MCF 10A (cell line): ENCODE measurements around the gene DMKN. TPM values are rescaled to one million over a fixed set of nuclear protein-coding genes. Genes with fewer than 3 reads are reported as not detected.

Experiments used
- BruUV-seq: library from RNA; stranded (reverse); fragments of 400-500 nt; replicated peaks from 2 replicates; lab custom pipeline; 2021; lab: Mats Ljungman, UMichigan
- CTCF ChIA-PET: fragments of 300-600 bp; sonication (Branson Sonifier 250); formaldehyde crosslinking; extraction: SDS; loops from one replicate; lab custom pipeline; 2021; ENCODE audit warnings: antibody characterized with exemption, inconsistent platforms; lab: Yijun Ruan, JAX
- POLR2A ChIA-PET: fragments of 300-600, 350-650 bp; sonication (Branson Sonifier 250); formaldehyde crosslinking; extraction: SDS; loops from one replicate; lab custom pipeline; 2020; ENCODE audit warnings: antibody characterized with exemption, inconsistent platforms; lab: Yijun Ruan, JAX
- DNase-seq: peaks from one replicate; pipeline ENCODE4 v3.0.0-alpha.2; 2018; ENCODE audit not compliant: unreplicated experiment
- H3K27ac Mint-ChIP-seq: one replicate; pipeline ENCODE4 v1.8.0; 2022; ENCODE audit warnings: mild to moderate bottlenecking, low read depth, mixed read lengths; ENCODE audit not compliant: unreplicated experiment
- H3K27me3 Mint-ChIP-seq: one replicate; pipeline ENCODE4 v1.8.0; 2022; ENCODE audit warnings: mixed read lengths; ENCODE audit not compliant: insufficient read depth, unreplicated experiment
- H3K36me3 Mint-ChIP-seq: one replicate; pipeline ENCODE4 v1.8.0; 2022; ENCODE audit warnings: mild to moderate bottlenecking, moderate library complexity, mixed read lengths; ENCODE audit not compliant: insufficient read depth, unreplicated experiment
- H3K4me1 Mint-ChIP-seq: one replicate; pipeline ENCODE4 v1.8.0; 2022; ENCODE audit warnings: mixed read lengths; ENCODE audit not compliant: insufficient read depth, unreplicated experiment
- H3K4me3 Mint-ChIP-seq: one replicate; pipeline ENCODE4 v1.8.0; 2022; ENCODE audit warnings: mild to moderate bottlenecking, moderate library complexity, mixed read lengths; ENCODE audit not compliant: unreplicated experiment
- H3K9me3 Mint-ChIP-seq: one replicate; pipeline ENCODE4 v1.8.0; 2022; ENCODE audit warnings: mixed read lengths; ENCODE audit not compliant: unreplicated experiment
- CTCF ChIP-seq: fragments of 200-600 bp; IDR thresholded peaks from one replicate; pipeline ENCODE4 v1.8.0; 2022; ENCODE audit warnings: antibody characterized with exemption, mild to moderate bottlenecking; ENCODE audit not compliant: unreplicated experiment
- intact Hi-C: fragments of 100-400 bp; cut with micrococcal nuclease; formaldehyde crosslinking; loops from 2 replicates; pipeline ENCODE4 v1.14.1; 2022
- total RNA-seq: library from RNA; stranded (reverse); gene quantifications from 2 replicates; pipeline ENCODE4 v1.2.3, GENCODE V29; 2022

The DMKN gene
- total RNA-seq, 1 experiment from 2014 or later = 90.7 TPM

GRCh38 chr19:35493971-35494370, 19.5 kb downstream of the DMKN start:
- CTCF ChIA-PET = interaction anchor here (1.9 to 7.4 kb wide), 3 partner anchors 13 to 137 kb away, joined by 17 to 108 read pairs (median 20); partner anchors contain the start of gene FFAR3

GRCh38 chr19:35491836-35492360, 21.6 kb downstream of the DMKN start:
- intact Hi-C loops = no loop called here
- POLR2A ChIA-PET = interaction anchor here (0.6 to 1.4 kb wide), 3 partner anchors 17 to 181 kb away, joined by 4 read pairs; no protein-coding TSS in a partner anchor
- Mint-ChIP-seq H3K36me3 (no peaks in the 10 kb centered on the region), H3K9me3 (no peaks in the 10 kb centered on the region), H3K27me3 (peaks cover 62% of the 10 kb centered on the region), H3K4me1 (no peaks in the 10 kb centered on the region), H3K4me3 (no peak overlapping the region), H3K27ac (no peak overlapping the region)
- TF ChIP-seq CTCF = no peak
- CTCF ChIA-PET = interaction anchor here (0.5 to 7.4 kb wide), 5 partner anchors 15 to 636 kb away, joined by 3 to 108 read pairs (median 8); no protein-coding TSS in a partner anchor
- no TSS peak for BruUV-seq
- DNase-seq = no peak

More at GRCh38 chr19:35493971-35494370, 19.5 kb downstream of the DMKN start:
- POLR2A ChIA-PET = interaction anchor here (0.6 kb wide), 1 partner anchor 520 kb away, joined by 3 read pairs; the partner anchor contains the start of gene ALKBH6
- Mint-ChIP-seq H3K27me3 (peaks cover 41% of the 10 kb centered on the region), H3K36me3 (no peaks in the 10 kb centered on the region), H3K9me3 (no peaks in the 10 kb centered on the region), H3K4me3 (no peak overlapping the region), H3K4me1 (no peaks in the 10 kb centered on the region), H3K27ac (no peak overlapping the region)
- intact Hi-C loops = no loop called here
- no peak for TF ChIP-seq CTCF
- no peak for DNase-seq
- no TSS peak for BruUV-seq

- H3K4me3 Mint-ChIP-seq = no peak within 1 kb of the TSS
- BruUV-seq = no TSS peak
- no peaks in the 10 kb centered on the region for H3K9me3 Mint-ChIP-seq
- H3K36me3 Mint-ChIP-seq = no peaks in the 10 kb centered on the region
- H3K4me1 Mint-ChIP-seq = no peaks in the 10 kb centered on the region
- POLR2A ChIA-PET = interaction anchor here (1.3 kb wide), 1 partner anchor 183 kb away, joined by 4 read pairs; no protein-coding TSS in a partner anchor
- TF ChIP-seq CTCF = no peak
- no peak within 1 kb of the TSS for H3K27ac Mint-ChIP-seq
- intact Hi-C loops = no loop called here
- peaks cover 75% of the 10 kb centered on the region for H3K27me3 Mint-ChIP-seq
- CTCF ChIA-PET = interaction anchor here (2.4 kb wide), 1 partner anchor 21 kb away, joined by 9 read pairs; no protein-coding TSS in a partner anchor
- no peak for DNase-seq
Observed at GRCh38 chr19:35490364-35490763, 23.1 kb downstream of the DMKN start, which contains the start of gene KRTDAP. TSS of gene KRTDAP (minus strand) at chr19:35490464. CDS start at chr19:35490442, 22 bp downstream.

DNA sequence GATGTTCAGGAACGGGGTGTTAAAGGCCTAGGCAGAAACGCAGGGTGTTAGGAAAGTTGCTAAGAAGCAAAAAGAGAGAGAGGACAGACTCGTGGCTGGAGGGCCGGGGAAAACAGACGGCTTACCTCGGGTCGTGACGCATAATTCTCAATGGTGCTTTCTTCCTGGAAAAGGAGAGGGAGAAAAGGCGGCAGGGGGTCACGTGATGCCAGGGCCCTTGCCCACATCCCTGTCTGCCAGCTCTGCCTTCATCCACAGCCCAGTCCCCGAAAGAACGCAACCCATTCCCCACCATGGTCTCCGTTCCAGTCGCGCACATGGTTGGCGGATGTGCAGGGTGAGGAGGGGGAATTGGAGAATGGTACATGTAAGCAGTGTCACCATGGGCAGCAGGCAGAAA, 24.8 kb downstream of the DMKN start:
- intact Hi-C loops = no loop called here
- peaks cover 75% of the 10 kb centered on the region for H3K27me3 Mint-ChIP-seq
- no peaks in the 10 kb centered on the region for H3K36me3 Mint-ChIP-seq
- no peaks in the 10 kb centered on the region for H3K9me3 Mint-ChIP-seq
- no peak overlapping the region for H3K27ac Mint-ChIP-seq
- POLR2A ChIA-PET = no interaction called here
- CTCF ChIA-PET = interaction anchor here (0.9 to 1.2 kb wide), 2 partner anchors 26 to 136 kb away, joined by 4 to 5 read pairs; no protein-coding TSS in a partner anchor
- H3K4me3 Mint-ChIP-seq = no peak overlapping the region
- no peak for DNase-seq
- TF ChIP-seq CTCF = no peak
- H3K4me1 Mint-ChIP-seq = no peaks in the 10 kb centered on the region
- no TSS peak for BruUV-seq
